Activated B cell treated with CpG ODN at 0.5 μM for 24 hours (primary cell): ENCODE measurements around the gene ARL15. TPM values are rescaled to one million over a fixed set of nuclear protein-coding genes. Genes with fewer than 3 reads are reported as not detected.

Experiments used
- ATAC-seq: fragments of 200-7000 bp; cut with Tn5 transposase; one replicate; pipeline ENCODE4 v1.10.0; 2021; ENCODE audit warnings: low read depth, mild to moderate bottlenecking, moderate library complexity
- CTCF ChIA-PET: fragments of 350-600 bp; sonication (Branson Sonifier 250); formaldehyde crosslinking; loops from one replicate; lab custom pipeline; 2021; ENCODE audit warnings: antibody characterized with exemption; lab: Charles Lee
- POLR2A ChIA-PET: fragments of 350-600 bp; sonication (Branson Sonifier 250); formaldehyde crosslinking; loops from one replicate; lab custom pipeline; 2021; ENCODE audit warnings: antibody characterized with exemption; lab: Charles Lee
- DNase-seq: peaks from one replicate; pipeline ENCODE4 v3.0.0; 2022
- H3K27ac Mint-ChIP-seq: one replicate; pipeline ENCODE4 v1.8.0; 2020; ENCODE audit warnings: mixed read lengths
- H3K27me3 Mint-ChIP-seq: one replicate; pipeline ENCODE4 v1.8.0; 2021; ENCODE audit warnings: mixed read lengths
- H3K36me3 Mint-ChIP-seq: one replicate; pipeline ENCODE4 v1.8.0; 2021; ENCODE audit warnings: low read depth, mixed read lengths
- H3K4me1 Mint-ChIP-seq: one replicate; pipeline ENCODE4 v1.8.0; 2021; ENCODE audit warnings: mixed read lengths
- H3K4me3 Mint-ChIP-seq: one replicate; pipeline ENCODE4 v1.8.0; 2020; ENCODE audit warnings: mild to moderate bottlenecking, mixed read lengths
- H3K9me3 Mint-ChIP-seq: one replicate; pipeline ENCODE4 v1.8.0; 2020; ENCODE audit warnings: mixed read lengths
- intact Hi-C: fragments of 100-400 bp; cut with micrococcal nuclease; formaldehyde crosslinking; loops from one replicate; pipeline ENCODE4 v1.15.1; 2024
- total RNA-seq: library from RNA; stranded (reverse); gene quantifications from 2 replicates; pipeline ENCODE4 v1.2.3, GENCODE V29; 2022
- TF ChIP-seq, protein P1 (sequence below): fragments of 200-600 bp; IDR thresholded peaks from one replicate; pipeline ENCODE4 v1.8.0; 2022; ENCODE audit warnings: antibody characterized with exemption, mild to moderate bottlenecking

Gene ARL15
- total RNA-seq, 1 donor from 2014 or later = 17.5 TPM

DNA sequence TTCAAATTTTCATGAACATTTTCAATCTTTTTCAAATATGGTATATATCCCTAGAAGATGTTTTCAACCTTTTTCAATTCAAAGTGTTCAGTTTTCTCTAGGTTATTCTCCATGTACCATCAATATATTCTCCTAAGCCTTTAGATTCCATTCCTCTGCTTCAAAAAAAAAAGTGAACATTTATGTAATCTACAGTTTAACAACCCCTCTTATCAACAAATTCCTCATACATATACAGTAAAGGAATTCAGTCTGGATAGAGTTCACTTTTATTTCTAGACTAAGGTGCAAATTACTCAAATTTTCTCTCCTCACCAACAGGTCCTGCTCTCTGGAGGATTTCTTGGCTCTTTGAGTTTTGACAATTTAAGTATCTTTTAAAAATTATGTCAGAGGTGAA, 150.0 kb downstream of the ARL15 start:
- ChIA-PET CTCF (no interaction called here), POLR2A (no interaction called here)
- peaks cover 2% of the 10 kb centered on the region for H3K9me3 Mint-ChIP-seq
- DNase-seq = no peak
- H3K4me3 Mint-ChIP-seq = no peak overlapping the region
- peaks cover 9% of the 10 kb centered on the region for H3K36me3 Mint-ChIP-seq
- H3K27ac Mint-ChIP-seq = no peak overlapping the region
- peaks cover 2% of the 10 kb centered on the region for H3K4me1 Mint-ChIP-seq
- TF ChIP-seq, protein P1, sequence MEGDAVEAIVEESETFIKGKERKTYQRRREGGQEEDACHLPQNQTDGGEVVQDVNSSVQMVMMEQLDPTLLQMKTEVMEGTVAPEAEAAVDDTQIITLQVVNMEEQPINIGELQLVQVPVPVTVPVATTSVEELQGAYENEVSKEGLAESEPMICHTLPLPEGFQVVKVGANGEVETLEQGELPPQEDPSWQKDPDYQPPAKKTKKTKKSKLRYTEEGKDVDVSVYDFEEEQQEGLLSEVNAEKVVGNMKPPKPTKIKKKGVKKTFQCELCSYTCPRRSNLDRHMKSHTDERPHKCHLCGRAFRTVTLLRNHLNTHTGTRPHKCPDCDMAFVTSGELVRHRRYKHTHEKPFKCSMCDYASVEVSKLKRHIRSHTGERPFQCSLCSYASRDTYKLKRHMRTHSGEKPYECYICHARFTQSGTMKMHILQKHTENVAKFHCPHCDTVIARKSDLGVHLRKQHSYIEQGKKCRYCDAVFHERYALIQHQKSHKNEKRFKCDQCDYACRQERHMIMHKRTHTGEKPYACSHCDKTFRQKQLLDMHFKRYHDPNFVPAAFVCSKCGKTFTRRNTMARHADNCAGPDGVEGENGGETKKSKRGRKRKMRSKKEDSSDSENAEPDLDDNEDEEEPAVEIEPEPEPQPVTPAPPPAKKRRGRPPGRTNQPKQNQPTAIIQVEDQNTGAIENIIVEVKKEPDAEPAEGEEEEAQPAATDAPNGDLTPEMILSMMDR = no peak
- ATAC-seq = no peak
- intact Hi-C loops = no loop called here
- no peaks in the 10 kb centered on the region for H3K27me3 Mint-ChIP-seq

DNA sequence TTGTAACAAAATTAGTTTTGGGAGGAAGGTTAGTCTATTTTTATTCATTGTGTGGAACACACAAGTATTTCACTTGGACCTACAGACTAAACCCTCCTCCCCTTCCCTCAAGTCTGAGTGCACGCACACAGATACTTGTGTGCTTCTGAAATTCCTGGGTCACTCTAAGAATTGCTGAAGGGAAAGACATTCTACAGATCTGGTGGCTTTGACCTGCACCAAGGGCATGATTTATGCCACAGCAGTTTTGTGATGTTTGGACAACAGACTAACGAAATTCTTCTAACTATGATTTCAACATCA, 150.5 kb downstream of the ARL15 start:
- peaks cover 2% of the 10 kb centered on the region for H3K4me1 Mint-ChIP-seq
- CTCF ChIA-PET = no interaction called here
- peaks cover under 1% of the 10 kb centered on the region for H3K9me3 Mint-ChIP-seq
- POLR2A ChIA-PET = no interaction called here
- intact Hi-C loops = no loop called here
- H3K27me3 Mint-ChIP-seq = no peaks in the 10 kb centered on the region
- H3K27ac Mint-ChIP-seq = no peak overlapping the region
- ATAC-seq = no peak
- no peak for DNase-seq
- no peak overlapping the region for H3K4me3 Mint-ChIP-seq
- TF ChIP-seq, protein P1 = no peak
- peaks cover 9% of the 10 kb centered on the region for H3K36me3 Mint-ChIP-seq

DNA sequence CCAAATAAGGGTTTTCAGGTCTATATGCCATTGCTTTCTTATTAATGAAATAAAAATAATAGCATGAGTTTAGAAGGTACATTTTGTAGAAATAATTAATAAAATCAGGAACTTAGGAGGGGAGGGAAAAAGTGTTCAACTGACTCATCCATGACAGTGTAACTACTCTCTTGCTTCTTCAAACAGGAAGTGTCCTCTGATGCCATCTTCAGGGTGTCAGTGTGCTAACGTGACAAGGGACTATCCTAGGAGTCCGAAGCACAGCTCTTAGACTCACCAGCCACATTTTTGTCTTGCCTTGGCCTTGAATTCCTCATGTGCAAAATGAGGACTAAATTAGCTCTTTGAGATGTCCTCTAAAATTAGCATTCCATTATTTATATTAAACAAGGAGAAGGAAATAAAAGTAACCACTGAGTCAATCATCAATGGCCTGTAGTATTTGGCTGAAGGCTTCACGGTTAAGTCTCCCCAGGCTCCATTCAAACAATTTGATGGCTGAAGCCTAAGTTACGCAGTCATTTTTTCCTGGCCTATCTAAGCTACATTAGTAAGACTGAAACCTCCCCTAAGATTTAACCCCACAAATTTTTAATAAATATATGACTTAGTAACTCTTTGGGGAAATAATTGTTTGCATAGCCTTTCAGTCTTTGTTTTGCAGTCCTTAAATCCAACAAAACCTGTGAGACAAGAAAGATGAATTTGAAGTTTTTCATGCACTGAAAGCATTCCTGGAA, 151.1 kb downstream of the ARL15 start:
- CTCF ChIA-PET = no interaction called here
- intact Hi-C loops = no loop called here
- no peak for DNase-seq
- H3K36me3 Mint-ChIP-seq = peaks cover 8% of the 10 kb centered on the region
- no peak overlapping the region for H3K27ac Mint-ChIP-seq
- no peak for ATAC-seq
- H3K4me1 Mint-ChIP-seq = peaks cover 2% of the 10 kb centered on the region
- TF ChIP-seq, protein P1 = no peak
- POLR2A ChIA-PET = no interaction called here
- no peaks in the 10 kb centered on the region for H3K27me3 Mint-ChIP-seq
- no peaks in the 10 kb centered on the region for H3K9me3 Mint-ChIP-seq
- H3K4me3 Mint-ChIP-seq = no peak overlapping the region

DNA sequence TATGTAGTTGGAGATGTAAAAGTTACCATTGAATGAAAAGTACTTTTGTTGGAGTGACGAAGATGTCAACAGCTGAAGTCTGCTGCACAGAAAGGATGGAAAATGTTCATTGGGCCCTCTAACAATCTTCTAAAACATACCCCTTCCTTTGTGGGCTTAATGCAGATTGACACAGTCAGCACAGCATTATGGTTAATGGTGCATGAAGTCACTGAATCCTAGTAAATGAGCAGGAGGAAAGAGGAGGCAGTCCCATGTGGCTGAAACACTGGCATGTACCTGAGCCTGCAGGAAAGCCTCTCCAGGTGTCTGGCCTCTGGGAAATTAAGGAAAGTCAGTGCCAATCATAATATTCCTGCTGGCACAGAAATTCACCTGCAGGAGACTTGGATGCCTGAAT, 153.8 kb downstream of the ARL15 start:
- CTCF ChIA-PET = no interaction called here
- Mint-ChIP-seq H3K27me3 (no peaks in the 10 kb centered on the region), H3K36me3 (peaks cover 16% of the 10 kb centered on the region), H3K4me3 (no peak overlapping the region), H3K9me3 (no peaks in the 10 kb centered on the region), H3K4me1 (peaks cover 2% of the 10 kb centered on the region), H3K27ac (no peak overlapping the region)
- ATAC-seq (no peak), DNase-seq (no peak)
- POLR2A ChIA-PET = no interaction called here
- intact Hi-C loops = no loop called here
- TF ChIP-seq, protein P1 = no peak

DNA sequence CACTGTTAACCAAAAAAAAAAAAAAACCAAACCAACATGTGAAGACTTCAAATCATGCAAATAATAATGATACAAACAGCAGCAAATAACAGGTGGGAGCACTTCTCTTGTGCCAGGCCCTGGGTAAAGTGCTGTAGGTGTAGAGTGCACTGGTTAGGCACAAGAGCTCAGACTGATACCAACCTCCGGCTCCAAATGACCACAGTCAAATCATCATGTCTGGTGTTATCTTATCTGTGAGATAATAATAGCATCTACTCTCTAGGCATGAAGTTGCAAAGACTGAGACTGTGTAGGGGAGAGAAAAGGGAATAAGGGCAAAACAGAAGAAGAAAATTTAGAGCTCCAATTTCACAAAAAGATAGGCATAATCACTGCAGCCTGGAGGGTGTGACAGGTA, 159.5 kb downstream of the ARL15 start:
- Mint-ChIP-seq H3K9me3 (no peaks in the 10 kb centered on the region), H3K4me1 (no peaks in the 10 kb centered on the region), H3K4me3 (no peak overlapping the region), H3K36me3 (peaks cover 21% of the 10 kb centered on the region), H3K27ac (no peak overlapping the region), H3K27me3 (no peaks in the 10 kb centered on the region)
- ChIA-PET CTCF (no interaction called here), POLR2A (no interaction called here)
- intact Hi-C loops = no loop called here
- DNase-seq (no peak), ATAC-seq (no peak)
- TF ChIP-seq, protein P1 = no peak
